GM20000 (cell line): ENCODE results near the gene COPS2.

Source experiments
- DNase-seq: peaks from one replicate; pipeline ENCODE4 v3.0.0; 2012; ENCODE audit warnings: low spot score
- TF ChIP-seq, protein P1 (sequence below): IDR thresholded peaks from 2 replicates; pipeline ENCODE4 v1.5.1; 2012; ENCODE audit warnings: mild to moderate bottlenecking, control low read depth; ENCODE audit errors: extremely low read depth, missing control alignments

COPS2 gene

DNA sequence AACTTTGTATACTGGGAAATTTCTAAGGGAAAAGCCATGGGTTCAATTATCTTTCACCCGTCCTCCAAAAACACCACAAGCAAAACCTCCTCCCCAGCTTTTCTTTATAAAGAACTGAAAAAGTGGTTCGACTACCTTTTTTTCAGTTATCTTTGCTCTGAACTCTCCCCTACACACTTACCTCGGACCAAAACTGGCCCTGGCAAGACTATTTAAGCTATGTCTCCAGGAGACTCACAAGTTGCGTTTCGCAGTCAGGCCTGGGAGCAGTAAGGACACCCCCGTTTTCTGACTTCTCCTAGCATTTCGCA lies 645 bp downstream of the COPS2 start:
- DNase-seq: no peak
- TF ChIP-seq, protein P1, sequence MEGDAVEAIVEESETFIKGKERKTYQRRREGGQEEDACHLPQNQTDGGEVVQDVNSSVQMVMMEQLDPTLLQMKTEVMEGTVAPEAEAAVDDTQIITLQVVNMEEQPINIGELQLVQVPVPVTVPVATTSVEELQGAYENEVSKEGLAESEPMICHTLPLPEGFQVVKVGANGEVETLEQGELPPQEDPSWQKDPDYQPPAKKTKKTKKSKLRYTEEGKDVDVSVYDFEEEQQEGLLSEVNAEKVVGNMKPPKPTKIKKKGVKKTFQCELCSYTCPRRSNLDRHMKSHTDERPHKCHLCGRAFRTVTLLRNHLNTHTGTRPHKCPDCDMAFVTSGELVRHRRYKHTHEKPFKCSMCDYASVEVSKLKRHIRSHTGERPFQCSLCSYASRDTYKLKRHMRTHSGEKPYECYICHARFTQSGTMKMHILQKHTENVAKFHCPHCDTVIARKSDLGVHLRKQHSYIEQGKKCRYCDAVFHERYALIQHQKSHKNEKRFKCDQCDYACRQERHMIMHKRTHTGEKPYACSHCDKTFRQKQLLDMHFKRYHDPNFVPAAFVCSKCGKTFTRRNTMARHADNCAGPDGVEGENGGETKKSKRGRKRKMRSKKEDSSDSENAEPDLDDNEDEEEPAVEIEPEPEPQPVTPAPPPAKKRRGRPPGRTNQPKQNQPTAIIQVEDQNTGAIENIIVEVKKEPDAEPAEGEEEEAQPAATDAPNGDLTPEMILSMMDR: no peak

DNA sequence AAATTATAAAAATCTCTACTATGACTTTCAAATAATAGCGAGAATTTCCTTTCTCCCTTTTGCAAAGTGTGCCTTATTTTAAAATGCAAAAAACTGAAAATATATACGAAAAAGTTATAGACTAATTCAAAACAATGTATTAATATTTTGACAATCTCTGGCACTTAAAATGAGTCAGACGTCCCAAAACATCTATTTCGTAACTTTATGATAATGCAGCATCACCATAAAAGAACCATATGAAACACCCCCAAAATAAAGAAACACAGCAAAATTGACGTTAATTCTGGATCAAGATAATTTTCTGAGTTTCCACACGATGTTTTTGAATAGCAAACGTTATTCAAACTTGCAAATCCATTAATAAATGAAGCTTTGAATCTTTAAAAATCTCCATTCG lies 1.0 kb downstream of the COPS2 start:
- TF ChIP-seq, protein P1: no peak
- no peak for DNase-seq

DNA sequence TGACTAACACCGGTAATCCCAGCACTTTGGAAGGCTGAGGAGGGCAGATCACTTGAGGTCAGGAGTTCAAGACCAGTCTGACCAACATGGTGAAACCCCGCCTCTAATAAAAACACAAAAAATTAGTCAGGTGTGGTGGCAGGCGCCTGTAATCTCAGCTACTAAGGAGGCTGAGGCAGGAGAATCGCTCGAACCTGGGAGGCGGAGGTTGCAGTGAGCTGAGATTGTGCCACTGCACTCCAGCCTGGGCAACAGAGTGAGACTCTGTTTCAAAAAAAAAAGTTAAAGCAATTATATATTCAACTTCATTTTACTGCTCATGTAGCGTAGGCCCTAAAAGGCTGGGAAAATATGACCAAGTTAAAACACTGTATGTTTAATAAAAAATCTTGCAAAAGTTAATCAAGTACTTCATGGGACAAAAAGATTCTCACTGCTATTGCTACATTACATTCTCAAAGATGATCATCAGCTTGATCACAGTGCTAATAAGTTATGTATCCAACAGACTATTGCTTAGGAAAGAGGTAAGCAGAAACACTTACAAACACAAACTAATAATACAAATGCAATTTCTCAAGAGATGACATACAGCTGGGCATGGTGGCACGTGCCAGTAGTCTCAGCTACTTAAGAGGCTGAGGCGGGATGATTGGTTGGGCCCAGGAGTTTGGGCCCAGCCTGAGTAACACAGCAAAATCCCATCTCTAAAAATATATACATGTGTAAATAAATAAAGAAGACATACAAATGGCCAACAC lies 2.7 kb downstream of the COPS2 start:
- DNase-seq: no peak
- TF ChIP-seq, protein P1: no peak

DNA sequence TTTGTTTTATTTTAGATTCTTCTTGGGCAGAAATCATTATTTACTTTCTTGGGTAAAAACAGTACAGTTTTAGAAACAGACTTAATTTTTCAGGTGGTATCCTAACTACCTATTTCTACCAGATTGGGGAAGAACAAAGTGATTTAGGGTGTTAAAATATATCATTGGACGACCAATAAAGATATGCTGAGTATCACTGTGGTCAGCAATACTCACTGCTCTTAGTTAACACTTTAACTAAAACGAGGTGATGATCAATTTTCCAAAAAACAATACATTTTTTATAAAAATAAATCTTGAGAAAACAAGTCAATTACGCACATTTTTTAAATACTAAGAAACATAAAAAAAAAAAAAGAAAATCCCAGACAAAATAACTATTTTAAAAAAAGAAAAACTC lies 3.6 kb downstream of the COPS2 start:
- TF ChIP-seq, protein P1: no peak
- DNase-seq: no peak

DNA sequence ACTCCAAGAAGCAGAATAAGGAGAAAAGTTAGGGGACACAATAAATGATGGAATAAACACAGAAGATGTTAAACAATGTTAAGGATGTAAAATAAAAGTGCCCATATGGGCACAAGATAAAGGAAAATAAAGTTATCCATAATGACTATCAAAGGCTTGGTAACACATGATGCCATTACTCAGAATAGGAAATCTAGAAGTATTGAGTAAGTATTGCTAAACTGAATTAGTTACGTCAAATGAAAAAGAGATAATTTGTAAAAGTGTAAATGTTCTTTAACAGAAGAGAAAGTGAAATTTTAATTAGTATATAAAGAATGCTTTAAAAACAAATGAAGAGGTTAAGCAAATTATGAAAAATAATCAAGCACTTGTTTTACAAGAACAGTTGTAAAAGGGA lies 6.7 kb downstream of the COPS2 start:
- DNase-seq: no peak
- TF ChIP-seq, protein P1: no peak

DNA sequence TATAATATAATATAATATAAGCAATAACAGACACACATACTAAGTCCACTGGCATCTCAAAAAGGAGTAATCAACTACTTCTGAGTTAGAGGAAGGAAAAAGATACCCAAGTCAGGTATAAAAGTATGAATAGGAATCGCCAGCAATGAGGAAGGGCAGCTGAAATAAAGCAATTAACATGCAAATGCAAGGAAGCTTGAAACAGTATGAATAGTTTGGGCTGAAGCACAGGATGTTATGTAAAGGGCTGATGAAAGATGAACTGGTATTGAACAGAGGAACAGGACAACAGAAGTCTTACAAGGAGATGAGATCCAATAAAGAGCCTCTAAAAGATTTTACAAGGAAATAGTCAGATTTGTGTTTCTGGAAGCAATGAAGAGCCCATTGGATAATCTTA lies 7.1 kb downstream of the COPS2 start:
- TF ChIP-seq, protein P1: no peak
- DNase-seq: no peak

DNA sequence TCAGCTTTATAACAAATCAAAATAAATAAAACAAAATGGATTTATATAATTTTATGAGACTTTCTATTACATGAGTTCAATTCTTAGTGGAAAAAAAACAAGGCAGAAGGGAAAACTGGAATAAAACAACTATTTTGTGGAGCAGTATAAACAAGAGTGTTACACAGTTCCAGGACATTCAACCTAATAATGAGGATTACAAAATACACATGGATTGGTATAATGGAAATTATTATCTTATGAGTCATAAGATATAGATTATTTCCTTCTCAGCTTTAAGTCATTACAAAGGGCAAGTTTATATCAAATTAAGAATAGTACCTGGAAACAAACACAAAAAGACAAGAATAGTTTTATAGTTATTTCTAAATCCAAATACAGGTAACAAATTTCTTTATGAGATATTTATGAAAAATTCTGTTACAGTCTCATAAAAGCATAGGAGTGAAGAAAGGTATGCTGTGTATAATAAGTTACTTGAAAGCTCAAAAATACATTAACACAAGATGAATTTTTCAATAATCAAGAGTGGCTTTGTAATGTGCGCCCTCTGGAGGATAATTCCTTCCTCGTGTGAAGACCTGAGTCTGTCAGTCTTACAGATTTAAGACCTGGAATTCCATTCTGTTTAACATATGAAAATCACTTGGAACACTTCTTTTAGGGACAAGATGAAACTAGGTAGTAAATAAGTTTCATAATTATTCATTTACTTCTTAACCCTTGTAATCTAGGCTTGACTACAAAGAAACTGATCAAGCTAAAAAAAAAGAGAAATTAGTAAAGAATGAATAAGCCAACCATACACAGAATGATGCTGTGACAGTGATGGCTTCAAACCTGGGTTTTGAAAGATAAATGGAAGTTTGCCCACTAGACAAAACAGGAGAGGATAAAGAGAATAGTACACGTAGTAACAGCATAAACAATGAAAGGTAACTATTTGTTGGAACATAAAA lies 9.5 kb downstream of the COPS2 start:
- DNase-seq: peak; percentile 22
- TF ChIP-seq, protein P1: peak; percentile 66
